SIG-M5 treated with dmso at 0.1 percent for 504 hours (cell line): ENCODE results near the gene TRPM2.

Experiments
- DNase-seq: peaks from one replicate; lab custom pipeline; 2025; ENCODE audit not compliant: unreplicated experiment; lab: John Stamatoyannopoulos, UW

The TRPM2 gene

DNA sequence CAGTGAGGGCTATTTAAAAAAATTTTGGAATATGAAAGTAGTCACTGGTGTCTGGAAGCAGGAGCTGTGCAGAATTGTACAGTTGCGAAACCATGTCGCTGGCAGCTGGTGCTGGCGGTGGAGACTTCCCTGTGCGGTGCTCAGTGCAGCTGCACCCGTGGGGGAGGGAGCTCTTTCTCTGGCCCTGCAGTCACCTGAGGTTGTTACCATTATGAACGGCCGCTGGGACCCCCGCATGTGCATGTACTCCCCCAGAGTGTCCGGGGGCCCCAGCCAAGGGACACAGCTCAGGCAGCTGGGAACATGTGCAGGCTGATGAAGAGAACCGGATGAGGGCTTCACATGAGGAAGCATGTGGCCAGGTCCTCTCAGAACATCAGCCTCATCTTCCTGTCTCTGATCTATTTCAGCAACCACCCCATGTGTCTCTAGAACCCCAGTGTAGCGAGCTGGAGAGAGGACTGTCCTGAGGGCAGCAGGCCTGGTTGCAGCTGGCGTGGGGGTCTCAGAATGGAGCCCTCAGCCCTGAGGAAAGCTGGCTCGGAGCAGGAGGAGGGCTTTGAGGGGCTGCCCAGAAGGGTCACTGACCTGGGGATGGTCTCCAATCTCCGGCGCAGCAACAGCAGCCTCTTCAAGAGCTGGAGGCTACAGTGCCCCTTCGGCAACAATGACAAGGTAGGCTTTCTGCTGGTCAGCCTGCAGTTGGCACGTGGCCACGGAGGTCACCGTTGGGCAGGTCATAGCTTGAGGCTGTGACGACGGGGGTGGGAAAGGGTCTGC, at the start of gene TRPM2:
Gene TRPM2 (plus strand): TSS at position 431 of the 780 bp plus-strand sequence. CDS start 80 bp downstream, at position 511.
- DNase-seq, result peak; percentile 100

GRCh38 chr21:44304011-44304616, 49.3 kb upstream of the TRPM2 start:
- DNase-seq, result no peak

DNA sequence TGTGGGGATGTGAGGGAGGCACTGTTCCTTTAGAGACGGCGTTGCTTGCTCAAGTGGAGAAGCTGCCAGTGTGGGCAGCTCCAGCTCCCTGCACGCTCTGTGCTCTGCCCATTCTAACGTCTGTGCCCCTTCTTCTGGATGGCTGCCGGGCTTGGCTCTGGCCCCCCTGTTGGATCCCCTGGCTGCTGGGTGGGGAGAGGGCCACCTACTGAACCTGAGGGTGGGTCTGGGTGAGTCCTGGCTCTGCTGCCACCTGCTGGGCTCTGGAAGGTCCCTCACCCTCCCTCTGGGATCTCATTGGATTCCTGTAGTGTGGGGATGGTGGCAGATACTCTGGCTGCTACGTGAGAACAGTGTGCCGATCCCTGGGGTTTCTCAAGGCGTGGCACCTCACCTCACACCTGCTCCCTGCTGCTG, 48.5 kb upstream of the TRPM2 start:
- DNase-seq, result peak; percentile 35

DNA sequence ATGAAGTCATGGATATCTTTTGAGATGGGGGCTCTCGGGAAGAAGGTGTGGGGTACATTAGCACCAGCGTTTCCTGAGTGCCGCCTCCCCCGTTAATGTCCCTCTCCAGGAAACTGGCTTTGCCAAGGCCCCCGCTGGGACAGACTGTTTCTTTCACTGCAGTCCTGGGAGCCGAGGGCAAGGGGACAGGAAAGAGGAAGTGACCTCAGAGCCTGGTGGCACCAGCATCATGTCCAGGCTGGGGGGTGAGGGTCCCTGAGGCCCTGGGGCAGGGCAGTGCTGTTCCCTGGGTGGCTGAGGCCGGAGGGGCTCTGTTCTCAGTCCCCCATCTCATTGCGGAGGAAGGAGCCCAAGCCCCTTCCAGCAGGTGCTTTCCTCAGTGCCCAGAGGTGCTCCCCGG, 47.7 kb upstream of the TRPM2 start:
- DNase-seq, result no peak

GRCh38 chr21:44306936-44307704, 46.3 kb upstream of the TRPM2 start:
- DNase-seq, result no peak

DNA sequence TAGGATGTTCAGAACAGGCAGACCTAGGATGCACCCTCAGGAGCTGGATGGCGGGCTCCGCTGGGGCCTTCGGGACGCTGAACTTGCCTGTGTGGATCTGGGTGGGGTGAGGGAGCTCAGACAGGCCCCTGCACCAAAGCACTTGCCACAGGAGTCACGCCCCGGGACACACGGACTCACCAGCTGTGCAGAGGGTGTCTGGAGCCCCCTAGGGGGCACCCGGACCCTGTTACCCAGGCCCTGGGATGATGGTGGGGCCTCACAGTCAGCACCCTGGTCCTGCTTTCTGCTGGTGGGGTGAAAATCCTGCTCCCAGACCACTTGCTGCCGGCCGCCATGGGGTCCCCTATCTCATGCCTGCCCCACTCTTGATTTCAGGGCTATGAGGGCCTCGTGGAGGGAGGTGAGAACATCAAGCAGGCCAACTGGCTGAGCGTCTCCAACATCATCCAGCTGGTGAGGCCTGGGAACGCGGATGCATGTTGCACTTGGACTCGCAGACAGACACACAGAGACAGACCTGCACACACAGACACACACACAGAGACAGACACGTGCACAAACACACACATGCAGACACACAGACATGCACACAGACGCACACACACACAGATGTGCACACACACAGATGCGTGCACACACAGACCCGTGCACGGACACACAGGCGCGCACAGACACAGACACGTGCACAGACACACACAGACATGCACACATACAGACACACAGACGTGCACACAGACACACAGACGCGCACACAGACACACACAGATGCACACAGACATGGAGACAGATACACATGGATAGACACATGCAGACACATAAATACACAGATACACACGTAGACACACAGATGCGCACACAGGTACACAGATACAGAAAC, 42.6 kb upstream of the TRPM2 start:
- DNase-seq, result no peak

DNA sequence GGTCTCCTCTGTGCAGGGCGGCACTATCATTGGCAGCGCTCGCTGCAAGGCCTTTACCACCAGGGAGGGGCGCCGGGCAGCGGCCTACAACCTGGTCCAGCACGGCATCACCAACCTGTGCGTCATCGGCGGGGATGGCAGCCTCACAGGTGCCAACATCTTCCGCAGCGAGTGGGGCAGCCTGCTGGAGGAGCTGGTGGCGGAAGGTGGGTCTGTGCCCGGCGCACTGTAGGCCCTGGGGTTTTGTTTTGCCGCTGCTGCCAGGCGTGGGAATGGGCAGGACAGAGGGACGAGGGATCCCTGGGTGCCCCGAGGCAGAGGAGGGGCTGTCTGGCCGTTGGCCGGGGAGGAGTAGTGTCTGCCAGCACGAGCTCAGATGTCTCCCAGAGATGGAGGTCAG, 41.3 kb upstream of the TRPM2 start:
- DNase-seq, result no peak

- DNase-seq, result no peak
Measured at GRCh38 chr21:44312716-44313115, 40.7 kb upstream of the TRPM2 start.

DNA sequence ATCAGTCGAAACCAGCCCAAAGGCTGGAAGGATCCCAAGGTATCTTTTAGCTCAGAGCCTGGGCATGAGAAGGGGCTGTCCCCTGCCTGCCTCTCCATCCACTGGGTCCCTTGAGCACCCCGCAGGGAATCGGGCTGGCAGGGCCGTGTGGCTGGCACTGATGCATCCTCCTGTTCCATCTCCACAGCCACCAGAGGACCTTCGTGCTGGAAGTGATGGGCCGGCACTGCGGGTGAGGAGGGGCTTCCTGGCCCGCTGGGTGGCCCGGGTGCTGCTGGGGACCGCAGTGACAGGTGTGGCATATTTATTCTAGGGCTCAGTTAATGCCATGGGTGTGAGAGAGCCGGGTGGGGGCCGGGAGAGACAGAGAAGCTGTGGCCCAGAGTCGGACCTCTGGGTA, 40.0 kb upstream of the TRPM2 start:
- no peak for DNase-seq

DNA sequence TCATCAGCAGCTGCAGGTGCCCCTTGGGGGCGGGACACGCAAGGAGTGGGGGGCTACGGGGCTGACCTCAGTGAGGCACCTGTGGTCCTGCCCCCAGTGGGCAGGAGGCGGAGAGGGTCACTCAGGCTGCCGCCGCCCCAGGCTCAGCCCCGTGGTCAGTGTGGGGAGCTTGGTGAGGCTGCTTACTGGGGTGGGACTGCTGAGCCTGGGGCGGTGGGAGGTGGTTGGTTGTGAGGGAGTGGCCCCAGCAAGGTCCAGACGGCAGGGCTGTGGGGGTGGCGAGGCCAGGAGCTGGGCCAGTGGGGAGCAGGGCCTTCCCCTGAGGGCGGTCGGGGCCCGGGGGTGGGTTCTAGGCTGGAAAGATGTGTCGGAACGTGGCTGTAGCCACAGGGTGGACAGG, 39.3 kb upstream of the TRPM2 start:
- no peak for DNase-seq

- DNase-seq, result no peak
Measured at GRCh38 chr21:44314561-44314960, 38.9 kb upstream of the TRPM2 start.

DNA sequence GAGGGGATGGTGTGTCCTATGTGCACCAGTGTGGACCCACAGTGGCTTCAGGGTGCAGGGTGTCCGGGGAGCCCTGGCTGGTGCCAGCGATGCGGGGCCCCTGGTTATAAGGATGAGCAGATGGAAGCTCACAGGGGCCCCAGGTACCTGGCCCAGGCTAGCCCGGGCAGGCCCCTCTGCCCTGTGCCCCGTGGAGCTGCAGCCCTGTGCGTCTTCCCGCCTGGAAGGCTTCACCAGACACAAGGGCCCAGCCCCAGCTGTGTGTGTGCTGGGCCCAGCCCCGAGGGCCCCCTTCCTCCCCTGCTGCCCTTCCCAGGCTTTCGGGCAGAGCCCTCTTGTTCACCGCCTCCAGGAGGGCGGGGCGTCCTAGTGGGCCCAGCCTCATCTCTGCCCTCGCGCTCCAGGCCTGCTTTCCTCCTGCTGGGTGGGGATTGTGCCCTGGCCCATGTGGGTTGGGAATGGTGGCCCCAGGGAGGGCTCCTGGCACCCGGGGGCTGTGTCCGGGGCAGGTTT, 37.7 kb upstream of the TRPM2 start:
- no peak for DNase-seq

GRCh38 chr21:44316277-44316900, 37.0 kb upstream of the TRPM2 start:
- no peak for DNase-seq

GRCh38 chr21:44317241-44317782, 36.1 kb upstream of the TRPM2 start:
- no peak for DNase-seq

GRCh38 chr21:44317871-44318270, 35.5 kb upstream of the TRPM2 start:
- DNase-seq, result no peak

DNA sequence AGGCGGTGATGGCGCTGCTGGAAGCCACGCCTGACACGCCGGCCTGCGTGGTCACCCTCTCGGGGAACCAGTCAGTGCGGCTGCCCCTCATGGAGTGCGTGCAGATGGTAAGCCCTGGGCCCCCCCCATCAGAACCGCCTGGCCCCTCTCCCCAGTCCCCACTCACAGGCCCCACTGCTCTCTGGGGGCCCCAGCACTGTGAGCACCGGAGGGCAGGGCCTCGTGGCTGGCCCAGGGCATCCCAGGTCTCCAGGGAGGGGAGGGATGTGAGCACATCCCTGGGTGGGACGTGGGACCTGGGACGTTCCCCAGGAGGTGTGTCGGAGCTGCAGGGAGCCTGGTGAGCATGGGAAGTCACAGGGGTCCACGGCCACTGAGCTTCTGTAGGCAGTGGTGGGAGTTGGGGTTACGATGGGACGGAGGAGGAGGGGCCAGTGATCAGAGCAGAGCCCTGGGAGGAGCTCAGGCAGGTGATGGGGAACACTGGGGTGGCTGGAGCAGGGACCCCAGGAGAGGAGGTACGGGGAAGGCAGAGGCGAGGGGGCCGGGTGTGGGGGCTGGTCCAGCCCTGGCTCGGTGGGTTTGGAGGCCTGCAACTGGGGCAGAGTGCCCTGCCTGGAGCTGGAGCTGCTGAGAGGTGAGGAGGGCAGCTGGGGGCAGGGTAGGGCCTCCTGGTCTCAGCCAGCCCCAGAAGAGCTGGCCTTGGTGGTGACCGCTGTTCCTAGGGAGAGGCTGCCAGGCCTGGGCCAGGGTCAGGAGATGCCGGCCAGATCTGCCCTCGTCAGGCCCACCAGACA, 34.7 kb upstream of the TRPM2 start:
- DNase-seq, result no peak

- no peak for DNase-seq
Measured at GRCh38 chr21:44319407-44320065, 33.9 kb upstream of the TRPM2 start.

- DNase-seq, result no peak
Measured at GRCh38 chr21:44320847-44321246, 32.6 kb upstream of the TRPM2 start.
